Measurements from ENCODE around the gene TEAD3. TPM values are rescaled to one million over a fixed set of nuclear protein-coding genes. Genes with fewer than 3 reads are reported as not detected.

TEAD3 gene
- total RNA-seq, 2 experiments from 2014 or later, result 1.4 to 1.5 TPM

- Mint-ChIP-seq H3K27ac (no peak overlapping the region), H3K9me3 (ENCODE audit: low read depth) (no peaks in the 10 kb centered on the region), H3K27me3 (no peaks in the 10 kb centered on the region), H3K36me3 (ENCODE audit: low read depth) (no peaks in the 10 kb centered on the region), H3K4me3 (no peak overlapping the region), H3K4me1 (peaks cover 4% of the 10 kb centered on the region)
- ChIA-PET POLR2A (interaction anchor here (0.7 kb wide), 1 partner anchor 12 kb away, joined by 4 read pairs; no protein-coding TSS in a partner anchor), CTCF (interaction anchor here (1.0 to 1.3 kb wide), 3 partner anchors 10 to 253 kb away, joined by 3 to 6 read pairs (median 3); no protein-coding TSS in a partner anchor)
- no peak for DNase-seq
- intact Hi-C loops (cut with DNase I, micrococcal nuclease), result no loop called here
- no peak for ATAC-seq
Measured at GRCh38 chr6:35483062-35483461, 13.8 kb downstream of the TEAD3 start.

GRCh38 chr6:35481226-35481625, 15.7 kb downstream of the TEAD3 start:
- no peaks in the 10 kb centered on the region for H3K27me3 Mint-ChIP-seq
- H3K4me1 Mint-ChIP-seq, result no peaks in the 10 kb centered on the region
- ATAC-seq (no peak), DNase-seq (no peak)
- no peak overlapping the region for H3K27ac Mint-ChIP-seq
- ChIA-PET CTCF (interaction anchor here (1.0 to 1.2 kb wide), 2 partner anchors 32 to 71 kb away, joined by 4 read pairs; no protein-coding TSS in a partner anchor), POLR2A (interaction anchor here (0.6 to 1.6 kb wide), 2 partner anchors 8 to 252 kb away, joined by 4 read pairs; no protein-coding TSS in a partner anchor)
- H3K9me3 Mint-ChIP-seq (ENCODE audit: low read depth), result no peaks in the 10 kb centered on the region
- H3K4me3 Mint-ChIP-seq, result no peak overlapping the region
- H3K36me3 Mint-ChIP-seq (ENCODE audit: low read depth), result no peaks in the 10 kb centered on the region
- intact Hi-C loops (cut with DNase I, micrococcal nuclease), result no loop called here

- ChIA-PET POLR2A (interaction anchor here (0.6 kb wide), 1 partner anchor 230 kb away, joined by 14 read pairs; no protein-coding TSS in a partner anchor), CTCF (no interaction called here)
- ATAC-seq, result no peak
- Mint-ChIP-seq H3K4me3 (no peak overlapping the region), H3K27me3 (no peaks in the 10 kb centered on the region), H3K9me3 (ENCODE audit: low read depth) (no peaks in the 10 kb centered on the region), H3K36me3 (ENCODE audit: low read depth) (no peaks in the 10 kb centered on the region), H3K27ac (no peak overlapping the region), H3K4me1 (no peaks in the 10 kb centered on the region)
- intact Hi-C loops (cut with DNase I, micrococcal nuclease), result no loop called here
- DNase-seq, result no peak
Measured at GRCh38 chr6:35480176-35480575, 16.7 kb downstream of the TEAD3 start.

GRCh38 chr6:35478259-35478658, 18.6 kb downstream of the TEAD3 start:
- Mint-ChIP-seq H3K36me3 (ENCODE audit: low read depth) (peaks cover 4% of the 10 kb centered on the region), H3K27ac (no peak overlapping the region), H3K27me3 (no peaks in the 10 kb centered on the region), H3K4me1 (peaks cover 2% of the 10 kb centered on the region), H3K9me3 (ENCODE audit: low read depth) (no peaks in the 10 kb centered on the region), H3K4me3 (no peak overlapping the region)
- CTCF ChIA-PET, result no interaction called here
- intact Hi-C loops (cut with DNase I, micrococcal nuclease), result no loop called here
- ATAC-seq (no peak), DNase-seq (no peak)
- POLR2A ChIA-PET, result no interaction called here

- Mint-ChIP-seq H3K36me3 (ENCODE audit: low read depth) (peaks cover 7% of the 10 kb centered on the region), H3K9me3 (ENCODE audit: low read depth) (no peaks in the 10 kb centered on the region), H3K4me1 (peaks cover 2% of the 10 kb centered on the region), H3K27me3 (no peaks in the 10 kb centered on the region), H3K4me3 (no peak overlapping the region), H3K27ac (no peak overlapping the region)
- ATAC-seq (no peak), DNase-seq (no peak)
- intact Hi-C loops (cut with DNase I, micrococcal nuclease), result no loop called here
- POLR2A ChIA-PET, result interaction anchor here (0.6 to 1.1 kb wide), 2 partner anchors 19 to 258 kb away, joined by 3 read pairs; partner anchors contain the start of gene TEAD3
- CTCF ChIA-PET, result interaction anchor here (0.6 kb wide), 1 partner anchor 147 kb away, joined by 3 read pairs; no protein-coding TSS in a partner anchor
Measured at GRCh38 chr6:35477551-35478179, 19.2 kb downstream of the TEAD3 start.

- Mint-ChIP-seq H3K4me3 (no peak overlapping the region), H3K27ac (no peak overlapping the region), H3K4me1 (peaks cover 8% of the 10 kb centered on the region), H3K27me3 (no peaks in the 10 kb centered on the region), H3K36me3 (ENCODE audit: low read depth) (peaks cover 11% of the 10 kb centered on the region), H3K9me3 (ENCODE audit: low read depth) (no peaks in the 10 kb centered on the region)
- ChIA-PET CTCF (interaction anchor here (0.6 to 0.9 kb wide), 2 partner anchors 27 to 146 kb away, joined by 3 read pairs; no protein-coding TSS in a partner anchor), POLR2A (interaction anchor here (0.6 to 1.1 kb wide), 3 partner anchors 9 to 259 kb away, joined by 3 read pairs; partner anchors contain the start of gene TEAD3)
- intact Hi-C loops (cut with DNase I, micrococcal nuclease), result no loop called here
- DNase-seq (no peak), ATAC-seq (no peak)
Measured at GRCh38 chr6:35477028-35477427, 19.9 kb downstream of the TEAD3 start.

- intact Hi-C loops (cut with DNase I, micrococcal nuclease), result no loop called here
- ATAC-seq, result no peak
- no peak overlapping the region for H3K4me3 Mint-ChIP-seq
- no peak for DNase-seq
- POLR2A ChIA-PET, result interaction anchor here (0.6 kb wide), 1 partner anchor 132 kb away, joined by 3 read pairs; no protein-coding TSS in a partner anchor
- no peaks in the 10 kb centered on the region for H3K9me3 Mint-ChIP-seq (ENCODE audit: low read depth)
- H3K27me3 Mint-ChIP-seq, result no peaks in the 10 kb centered on the region
- H3K36me3 Mint-ChIP-seq (ENCODE audit: low read depth), result peaks cover 21% of the 10 kb centered on the region
- peaks cover 18% of the 10 kb centered on the region for H3K4me1 Mint-ChIP-seq
- CTCF ChIA-PET, result interaction anchor here (0.6 to 0.9 kb wide), 2 partner anchors 26 to 182 kb away, joined by 3 to 4 read pairs; no protein-coding TSS in a partner anchor
- no peak overlapping the region for H3K27ac Mint-ChIP-seq
Measured at GRCh38 chr6:35476004-35476403, 20.9 kb downstream of the TEAD3 start.

- Mint-ChIP-seq H3K4me3 (no peak overlapping the region), H3K27me3 (no peaks in the 10 kb centered on the region), H3K4me1 (peaks cover 23% of the 10 kb centered on the region), H3K36me3 (ENCODE audit: low read depth) (peaks cover 25% of the 10 kb centered on the region), H3K9me3 (ENCODE audit: low read depth) (no peaks in the 10 kb centered on the region), H3K27ac (no peak overlapping the region)
- ChIA-PET POLR2A (interaction anchor here (0.6 kb wide), 1 partner anchor 132 kb away, joined by 3 read pairs; no protein-coding TSS in a partner anchor), CTCF (no interaction called here)
- intact Hi-C loops (cut with DNase I, micrococcal nuclease), result no loop called here
- no peak for ATAC-seq
- no peak for DNase-seq
Measured at GRCh38 chr6:35475573-35475972, 21.3 kb downstream of the TEAD3 start.

- Mint-ChIP-seq H3K4me1 (peaks cover 28% of the 10 kb centered on the region), H3K9me3 (ENCODE audit: low read depth) (no peaks in the 10 kb centered on the region), H3K27ac (no peak overlapping the region), H3K4me3 (peak overlapping the region; percentile 16), H3K27me3 (no peaks in the 10 kb centered on the region), H3K36me3 (ENCODE audit: low read depth) (peaks cover 30% of the 10 kb centered on the region)
- DNase-seq (no peak), ATAC-seq (no peak)
- intact Hi-C loops (cut with DNase I, micrococcal nuclease), result loop anchor here in 1 of 2 experiments (5.0 kb wide), 1 partner anchor 1238 kb away; the partner anchor contains the start of gene HMGA1
- ChIA-PET CTCF (no interaction called here), POLR2A (interaction anchor here (0.6 kb wide), 1 partner anchor 131 kb away, joined by 3 read pairs; no protein-coding TSS in a partner anchor)
Measured at GRCh38 chr6:35474942-35475570, 21.8 kb downstream of the TEAD3 start.

GRCh38 chr6:35474131-35474941, 22.5 kb downstream of the TEAD3 start:
- intact Hi-C loops (cut with DNase I, micrococcal nuclease), result loop anchor here in 1 of 2 experiments (5.0 kb wide), 1 partner anchor 1237 kb away; the partner anchor contains the start of gene HMGA1
- Mint-ChIP-seq H3K27me3 (no peaks in the 10 kb centered on the region), H3K9me3 (ENCODE audit: low read depth) (no peaks in the 10 kb centered on the region), H3K4me3 (peak overlapping the region; percentile 16), H3K36me3 (ENCODE audit: low read depth) (peaks cover 38% of the 10 kb centered on the region), H3K27ac (no peak overlapping the region), H3K4me1 (peaks cover 33% of the 10 kb centered on the region)
- CTCF ChIA-PET, result interaction anchor here (0.6 to 1.8 kb wide), 4 partner anchors 8 to 180 kb away, joined by 3 to 6 read pairs (median 4); no protein-coding TSS in a partner anchor
- POLR2A ChIA-PET, result interaction anchor here (0.6 to 1.5 kb wide), 7 partner anchors 10 to 254 kb away, joined by 3 to 5 read pairs (median 4); no protein-coding TSS in a partner anchor
- ATAC-seq, result peak; percentile 17
- DNase-seq, result peak; percentile 34

- DNase-seq (no peak), ATAC-seq (peak; percentile 6)
- Mint-ChIP-seq H3K27me3 (no peaks in the 10 kb centered on the region), H3K4me1 (peaks cover 35% of the 10 kb centered on the region), H3K36me3 (ENCODE audit: low read depth) (peaks cover 43% of the 10 kb centered on the region), H3K9me3 (ENCODE audit: low read depth) (no peaks in the 10 kb centered on the region), H3K27ac (peak overlapping the region; percentile 55), H3K4me3 (no peak overlapping the region)
- ChIA-PET POLR2A (interaction anchor here (0.6 to 1.5 kb wide), 8 partner anchors 8 to 255 kb away, joined by 3 to 5 read pairs (median 4); no protein-coding TSS in a partner anchor), CTCF (interaction anchor here (0.6 to 1.8 kb wide), 4 partner anchors 9 to 181 kb away, joined by 3 to 6 read pairs (median 4); no protein-coding TSS in a partner anchor)
- intact Hi-C loops (cut with DNase I, micrococcal nuclease), result loop anchor here in 1 of 2 experiments (5.0 kb wide), 1 partner anchor 1236 kb away; the partner anchor contains the start of gene HMGA1
Measured at GRCh38 chr6:35473850-35474130, 23.1 kb downstream of the TEAD3 start.

Data from activated CD4-positive, alpha-beta T cell treated with anti-CD3 and anti-CD28 coated beads for 36 hours (primary cell).